GM12878 (cell line): ENCODE data around the gene MAN1A1. TPM values are rescaled to one million over a fixed set of nuclear protein-coding genes. Genes with fewer than 3 reads are reported as not detected.

Experiments
- BCL11A ChIP-seq: IDR thresholded peaks from 2 replicates; pipeline ENCODE4 v1.6.1; 2011; ENCODE audit warnings: low read depth, low read length
- BMI1 ChIP-seq: fragments of 450-650 bp; IDR thresholded peaks from 2 replicates; pipeline ENCODE4 v1.6.1; 2016; ENCODE audit warnings: mild to moderate bottlenecking, moderate library complexity, borderline replicate concordance
- ETV6 ChIP-seq, 2 experiments: fragments of 450-650 bp in 1 of 2; IDR thresholded peaks in 1 of 2; conservative IDR thresholded peaks in 1 of 2; 2 replicates each; pipeline ENCODE4 v1.6.1; 2014; ENCODE audit warnings: antibody characterized with exemption in 1 of 2, borderline replicate concordance in 1 of 2, low read depth in 1 of 2, mild to moderate bottlenecking in 1 of 2, moderate library complexity in 1 of 2
- PAX5 ChIP-seq: IDR thresholded peaks from 2 replicates; pipeline ENCODE4 v1.6.1; 2011; ENCODE audit warnings: low read depth, low read length, borderline replicate concordance
- SREBF1 ChIP-seq: IDR thresholded peaks from 2 replicates; pipeline ENCODE4 v1.6.1; 2012; ENCODE audit warnings: mild to moderate bottlenecking, low read length
- polyA plus RNA-seq, 11 experiments: library from polyadenylated mRNA; depleted of rRNA in 4 of 11; unstranded in 6 of 11; stranded (reverse) in 5 of 11; fragments of >200 nt; fragmentation: Nextera tagmentation in 4 of 11; fragmentation: Illumina TruSeq in 1 of 11; extraction: Ambion mirVana in 4 of 11; extraction: Trizol in 1 of 11; gene quantifications; 1 replicate in 1 of 11; 2 replicates in 10 of 11; pipeline versions ENCODE4 v1.2.1 to v1.2.3, GENCODE V29; 2011 to 2016; ENCODE audit warnings: inconsistent platforms in 2 of 11, missing spikeins in 2 of 11, low read depth in 1 of 11
- total RNA-seq, 4 experiments: library from RNA; depleted of rRNA in 3 of 4; stranded (reverse); fragments of >200 nt in 3 of 4; fragmentation: Illumina TruSeq in 1 of 4; extraction: Trizol in 1 of 4; gene quantifications; 2 replicates each; pipeline versions ENCODE4 v1.2.1 to v1.2.3, GENCODE V29; 2013 to 2021
- TF ChIP-seq, protein P1 (sequence below): IDR thresholded peaks from 2 replicates; pipeline ENCODE4 v1.6.1; 2011; ENCODE audit warnings: low read depth, low read length, improper control_type of control experiment, borderline replicate concordance
- TF ChIP-seq, protein P2 (sequence below): fragments of 450-650 bp; conservative IDR thresholded peaks from 2 replicates; pipeline ENCODE4 v1.6.1; 2017; ENCODE audit warnings: mild to moderate bottlenecking, moderate library complexity

MAN1A1 gene
- total and polyA plus RNA-seq, 10 of the 15 experiments (the other 5 are each of a cell fraction or from before 2014, with no cell fraction given): 5.4 to 28.1 (median 19.5) TPM

DNA sequence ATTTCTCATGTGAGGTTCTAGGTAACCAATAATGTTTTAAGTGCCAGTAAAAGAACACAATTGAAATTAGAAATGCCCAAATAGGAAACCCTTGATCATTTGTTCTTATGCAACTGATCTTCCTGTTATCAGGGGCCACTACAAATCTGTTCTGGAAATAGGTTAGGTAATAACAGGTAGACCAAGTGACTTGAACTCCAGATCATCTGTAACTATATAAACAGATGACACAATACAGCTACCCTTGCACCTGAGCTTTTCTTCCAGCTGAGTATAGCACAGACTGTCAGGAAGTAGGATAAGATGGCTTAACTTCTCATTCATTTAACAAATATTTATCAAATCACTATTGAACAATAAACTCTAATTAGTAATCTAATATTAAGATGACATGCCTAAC is 52.5 kb downstream of the MAN1A1 start (continued):
- TF ChIP-seq, protein P1, sequence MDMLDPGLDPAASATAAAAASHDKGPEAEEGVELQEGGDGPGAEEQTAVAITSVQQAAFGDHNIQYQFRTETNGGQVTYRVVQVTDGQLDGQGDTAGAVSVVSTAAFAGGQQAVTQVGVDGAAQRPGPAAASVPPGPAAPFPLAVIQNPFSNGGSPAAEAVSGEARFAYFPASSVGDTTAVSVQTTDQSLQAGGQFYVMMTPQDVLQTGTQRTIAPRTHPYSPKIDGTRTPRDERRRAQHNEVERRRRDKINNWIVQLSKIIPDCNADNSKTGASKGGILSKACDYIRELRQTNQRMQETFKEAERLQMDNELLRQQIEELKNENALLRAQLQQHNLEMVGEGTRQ: no peak
- TF ChIP-seq PAX5: no peak
- TF ChIP-seq BCL11A: no peak
- TF ChIP-seq SREBF1: no peak
- TF ChIP-seq ETV6 (conservative IDR thresholded peaks at IDR 0.05 in 1 of 2, IDR thresholded peaks at IDR 0.05 in 1 of 2; ENCODE audit: borderline replicate concordance in 1 of 2, low read depth in 1 of 2): no peak
- TF ChIP-seq, protein P2, sequence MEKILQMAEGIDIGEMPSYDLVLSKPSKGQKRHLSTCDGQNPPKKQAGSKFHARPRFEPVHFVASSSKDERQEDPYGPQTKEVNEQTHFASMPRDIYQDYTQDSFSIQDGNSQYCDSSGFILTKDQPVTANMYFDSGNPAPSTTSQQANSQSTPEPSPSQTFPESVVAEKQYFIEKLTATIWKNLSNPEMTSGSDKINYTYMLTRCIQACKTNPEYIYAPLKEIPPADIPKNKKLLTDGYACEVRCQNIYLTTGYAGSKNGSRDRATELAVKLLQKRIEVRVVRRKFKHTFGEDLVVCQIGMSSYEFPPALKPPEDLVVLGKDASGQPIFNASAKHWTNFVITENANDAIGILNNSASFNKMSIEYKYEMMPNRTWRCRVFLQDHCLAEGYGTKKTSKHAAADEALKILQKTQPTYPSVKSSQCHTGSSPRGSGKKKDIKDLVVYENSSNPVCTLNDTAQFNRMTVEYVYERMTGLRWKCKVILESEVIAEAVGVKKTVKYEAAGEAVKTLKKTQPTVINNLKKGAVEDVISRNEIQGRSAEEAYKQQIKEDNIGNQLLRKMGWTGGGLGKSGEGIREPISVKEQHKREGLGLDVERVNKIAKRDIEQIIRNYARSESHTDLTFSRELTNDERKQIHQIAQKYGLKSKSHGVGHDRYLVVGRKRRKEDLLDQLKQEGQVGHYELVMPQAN: no peak
- no peak for TF ChIP-seq BMI1
- TF ChIP-seq, all 136 proteins: peak for 0
